SKM-1 (cell line): ENCODE data around the gene EVPL.
"Not testable (repeated sequence)": the region's sequence is repeated elsewhere in the genome, so short reads cannot be mapped to it uniquely, and the experiment has no call there.

Experiments used
- DNase-seq: peaks from one replicate; lab custom pipeline; 2025; ENCODE audit not compliant: unreplicated experiment; lab: John Stamatoyannopoulos, UW

EVPL gene

DNA sequence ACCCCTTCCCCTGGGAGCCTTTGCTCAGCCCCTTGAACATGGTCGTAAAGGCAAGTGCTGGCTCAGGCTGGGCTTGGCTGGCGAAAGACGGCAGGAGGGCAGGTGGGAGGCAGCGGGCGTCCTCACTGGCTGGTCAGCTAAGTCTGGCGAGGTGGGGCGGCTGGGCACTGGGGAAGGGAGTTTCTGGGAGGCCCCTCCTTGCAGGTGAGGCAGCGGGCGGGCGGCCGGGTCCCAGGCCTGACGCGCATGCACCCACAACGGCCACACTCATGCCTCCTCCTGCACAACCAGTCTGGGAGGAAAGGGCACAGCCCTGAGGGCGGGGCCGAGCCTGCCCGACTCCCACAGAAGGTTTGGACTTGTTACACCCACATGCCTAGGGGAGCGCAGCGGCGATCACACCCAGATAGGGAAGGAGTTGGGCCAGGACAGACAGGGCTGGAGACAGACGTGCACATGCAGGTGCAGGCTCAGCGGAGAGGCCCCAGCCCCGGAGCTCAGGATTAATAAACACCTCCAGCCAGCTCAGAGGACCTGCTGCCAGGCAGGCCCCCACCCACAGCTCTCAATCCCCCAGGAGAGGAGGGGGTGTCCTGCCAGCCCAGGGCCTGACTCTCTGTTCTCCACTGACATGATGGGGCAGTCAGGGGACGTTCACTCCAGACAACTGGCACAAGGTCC, at the start of gene EVPL:
Gene EVPL (minus strand): TSS at position 148 of the 681 bp plus-strand sequence. CDS start 108 bp downstream, at position 40.
- no peak for DNase-seq

DNA sequence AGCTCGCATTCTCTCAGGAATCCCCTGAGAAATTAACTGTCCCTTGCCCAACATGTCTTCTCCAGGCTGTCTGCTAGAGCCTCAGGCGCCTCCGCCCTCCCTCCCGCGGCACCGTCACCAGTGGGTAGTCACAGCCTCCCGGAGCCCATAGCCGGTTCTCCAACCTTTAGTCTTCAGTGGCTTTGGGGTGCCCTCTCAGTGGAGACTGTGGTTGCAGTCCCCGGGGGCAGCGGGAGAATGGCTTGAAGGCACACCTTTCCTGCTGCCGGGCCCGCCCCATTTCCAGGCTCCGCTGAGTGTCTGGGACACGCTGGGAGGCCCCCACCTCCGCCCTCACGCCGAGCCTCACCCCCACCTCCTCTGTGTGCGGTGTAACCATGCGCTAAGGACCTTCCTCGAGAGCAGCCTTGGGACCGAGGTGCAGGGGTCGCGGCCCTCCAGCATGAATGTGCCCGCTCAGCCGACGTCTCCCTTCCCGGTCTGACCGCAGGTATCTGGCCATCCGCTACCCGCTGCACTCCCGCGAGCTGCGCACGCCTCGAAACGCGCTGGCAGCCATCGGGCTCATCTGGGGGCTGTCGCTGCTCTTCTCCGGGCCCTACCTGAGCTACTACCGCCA, 49.1 kb upstream of the EVPL start:
- DNase-seq, result no peak

DNA sequence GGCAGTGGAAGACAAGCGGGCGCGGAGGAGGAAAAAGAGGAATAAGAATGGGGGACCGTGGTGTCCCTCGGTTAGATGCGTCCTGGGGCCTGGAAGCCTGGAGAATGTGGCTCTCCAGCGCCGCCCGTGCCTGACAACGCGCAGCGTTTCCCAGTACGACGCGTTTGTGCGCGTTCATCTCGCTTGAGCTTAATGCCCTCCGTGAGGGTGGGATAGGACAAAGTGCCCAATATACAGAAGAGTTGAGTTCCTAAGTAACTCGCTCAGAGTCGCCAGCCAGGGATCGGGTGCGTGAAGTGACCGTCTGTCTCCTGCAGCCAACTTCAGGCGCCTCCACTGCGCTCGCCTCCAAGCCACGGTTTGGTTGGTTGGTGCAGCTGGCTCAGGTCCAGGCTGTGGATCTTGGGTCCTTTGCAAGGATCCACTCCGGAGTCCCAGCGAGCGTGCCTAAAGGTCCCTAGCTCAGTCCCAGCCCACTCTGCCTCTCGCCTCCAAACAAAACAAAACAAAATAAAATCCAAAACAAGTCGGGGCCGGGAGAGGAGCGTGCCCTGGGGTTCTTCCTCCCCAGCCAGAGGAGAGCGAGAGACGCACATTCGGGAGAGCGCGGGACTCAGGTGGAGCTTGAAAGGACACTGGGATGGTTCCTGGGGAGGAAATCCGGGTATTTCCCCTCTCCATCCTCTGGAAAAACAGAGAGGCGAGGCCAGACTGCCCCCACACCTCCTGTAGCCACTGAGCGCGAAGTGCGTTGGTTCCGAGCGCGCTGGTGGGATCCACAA, 48.4 kb upstream of the EVPL start:
- peak; percentile 24 for DNase-seq

DNA sequence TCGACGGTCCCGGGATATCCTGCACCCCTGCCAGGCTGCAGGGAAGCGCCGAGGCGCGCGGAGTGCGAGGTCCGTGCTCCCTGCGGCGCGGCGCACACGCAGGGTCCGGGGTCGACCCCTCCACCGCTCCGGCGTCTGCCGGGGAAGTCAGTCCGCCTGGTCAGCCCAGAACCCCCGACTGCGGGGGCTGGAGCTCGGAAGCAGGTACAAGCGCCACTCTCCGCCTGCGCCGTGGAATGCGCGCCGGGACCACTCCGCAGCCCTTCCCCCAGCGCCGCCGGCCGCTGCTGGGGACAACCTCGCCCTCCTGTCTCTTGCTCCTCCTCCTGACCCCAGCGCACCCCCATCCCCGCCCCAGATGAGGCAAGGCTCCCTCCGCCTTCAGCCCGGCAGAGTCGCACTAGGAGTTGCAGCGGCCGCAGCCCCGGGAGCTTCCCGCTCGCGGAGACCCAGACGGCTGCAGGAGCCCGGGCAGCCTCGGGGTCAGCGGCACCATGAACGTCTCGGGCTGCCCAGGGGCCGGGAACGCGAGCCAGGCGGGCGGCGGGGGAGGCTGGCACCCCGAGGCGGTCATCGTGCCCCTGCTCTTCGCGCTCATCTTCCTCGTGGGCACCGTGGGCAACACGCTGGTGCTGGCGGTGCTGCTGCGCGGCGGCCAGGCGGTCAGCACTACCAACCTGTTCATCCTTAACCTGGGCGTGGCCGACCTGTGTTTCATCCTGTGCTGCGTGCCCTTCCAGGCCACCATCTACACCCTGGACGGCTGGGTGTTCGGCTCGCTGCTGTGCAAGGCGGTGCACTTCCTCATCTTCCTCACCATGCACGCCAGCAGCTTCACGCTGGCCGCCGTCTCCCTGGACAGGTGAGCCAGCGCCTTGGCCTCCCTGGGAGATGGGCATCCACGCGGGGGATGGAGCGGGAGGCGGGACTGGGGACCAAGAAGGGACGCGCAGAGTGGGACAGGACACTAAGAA, 47.6 kb upstream of the EVPL start, which contains the start of gene GALR2:
Gene GALR2 (plus strand): TSS at position 392 of the 974 bp plus-strand sequence. CDS start 103 bp downstream, at position 495.
- DNase-seq, result peak; percentile 25

DNA sequence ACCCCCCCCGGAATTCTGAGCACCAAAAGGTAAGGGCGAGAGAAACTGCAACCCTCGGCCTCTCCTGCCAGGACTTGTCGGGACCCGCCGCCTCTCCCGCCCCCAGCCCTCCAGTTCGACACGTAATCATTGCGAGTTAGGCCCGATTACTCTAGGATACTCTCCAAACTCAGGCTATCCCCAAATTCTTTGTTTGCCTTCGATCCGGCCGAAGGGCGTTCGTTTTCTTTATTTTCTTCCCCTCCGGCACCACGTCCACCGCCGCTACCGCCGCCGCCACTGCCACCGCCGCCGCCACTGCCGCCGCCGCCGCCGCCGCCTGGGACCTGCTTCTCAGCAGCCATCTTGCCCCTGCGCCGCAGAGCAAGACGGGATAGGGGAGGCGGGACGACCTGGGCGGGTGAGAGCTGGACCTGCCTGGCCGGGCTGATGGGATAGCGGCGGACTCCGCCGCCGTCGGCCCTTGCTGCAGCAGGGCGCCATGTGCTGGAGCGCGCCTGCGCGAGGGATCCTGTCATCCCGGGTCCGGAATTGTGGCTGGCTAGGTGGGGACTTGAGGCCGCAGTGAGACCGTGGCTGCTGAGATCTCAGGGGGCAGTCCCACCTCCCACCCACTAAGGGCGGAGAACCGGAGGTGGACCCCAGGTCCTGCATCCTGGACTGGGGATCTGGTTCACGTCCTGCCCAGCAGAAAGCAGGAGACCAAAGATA, 45.2 kb upstream of the EVPL start, which contains the start of gene SRP68:
Gene SRP68 (minus strand): TSS at position 370 of the 711 bp plus-strand sequence. CDS start 26 bp downstream, at position 344.
- DNase-seq, result peak; percentile 69

DNA sequence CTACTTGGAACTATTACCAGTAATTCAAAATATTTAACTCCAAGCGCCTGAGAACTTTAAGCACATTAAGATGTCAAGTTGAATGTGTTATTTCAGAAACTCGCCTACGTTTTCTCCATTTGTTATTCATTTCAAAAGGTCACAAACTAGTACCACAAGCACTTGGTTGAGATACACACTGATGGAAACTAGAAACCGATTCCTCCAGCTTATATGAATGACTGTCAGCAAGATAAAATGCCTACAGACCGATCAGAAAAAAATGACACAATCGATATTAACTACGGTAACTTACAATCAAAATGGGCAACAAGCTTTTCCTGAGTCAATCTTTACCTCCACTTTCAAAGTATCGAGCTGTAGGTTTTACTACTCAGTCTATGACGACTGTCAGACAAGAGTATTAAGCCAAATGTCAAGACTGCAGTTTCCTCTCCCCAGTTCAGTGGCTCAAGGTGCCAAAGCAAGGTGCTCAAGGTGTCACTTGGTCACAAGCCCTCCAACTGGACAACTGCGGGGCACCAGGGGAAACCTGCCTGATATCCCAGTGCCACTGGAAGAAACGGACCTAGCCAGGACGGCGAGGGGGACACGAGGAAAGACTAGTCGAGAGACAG, 44.5 kb upstream of the EVPL start:
- DNase-seq, result no peak

DNA sequence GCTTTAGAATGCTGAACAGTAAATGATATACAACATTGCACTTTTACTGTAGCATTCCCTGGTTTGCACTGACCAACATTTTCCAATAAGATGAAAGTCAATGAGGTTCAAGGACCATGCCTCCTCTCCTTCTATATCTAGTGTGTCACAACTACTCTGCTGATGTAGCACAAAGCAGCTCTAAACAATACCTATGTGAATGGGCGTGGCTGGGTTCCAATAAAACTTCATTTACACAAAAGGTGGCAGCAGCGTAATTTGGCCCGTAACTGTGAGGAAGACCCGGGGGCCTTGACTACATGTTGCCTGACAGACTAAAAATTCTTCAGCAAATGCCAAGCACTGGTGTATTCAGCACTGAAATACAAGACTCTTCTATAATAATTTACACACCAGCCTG, 38.7 kb upstream of the EVPL start:
- DNase-seq, result no peak

DNA sequence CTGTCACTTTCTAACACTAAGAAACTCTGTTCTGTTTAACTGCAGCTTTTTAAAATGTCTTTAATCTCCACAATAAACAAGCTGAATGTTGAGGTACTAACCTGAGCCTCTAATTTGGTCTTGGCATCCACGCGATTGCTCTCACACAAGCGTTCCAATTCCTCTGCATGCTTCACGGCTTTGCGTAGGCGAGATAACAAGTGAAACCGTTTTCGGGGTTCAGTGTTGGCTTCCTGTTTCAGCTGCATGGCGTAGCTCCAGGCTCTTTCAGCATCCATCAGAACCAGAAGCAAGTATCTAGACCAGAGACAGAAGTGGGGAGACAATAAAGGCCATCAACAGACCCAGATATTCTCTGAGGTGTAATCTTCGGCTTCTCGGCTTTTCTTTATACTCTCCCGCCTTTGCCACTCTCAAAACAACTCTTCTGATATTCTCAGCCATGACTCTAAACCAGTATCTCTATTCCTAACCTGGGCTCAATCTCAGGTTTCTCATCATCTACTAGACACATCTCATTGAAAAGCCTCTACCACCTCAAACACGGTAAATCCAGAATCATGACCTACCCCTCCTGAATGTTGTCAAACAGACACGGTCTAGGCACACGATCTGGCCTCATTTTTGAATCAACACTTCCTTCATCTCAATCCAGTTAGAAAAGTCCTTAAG, 36.9 kb upstream of the EVPL start:
- no peak for DNase-seq

DNA sequence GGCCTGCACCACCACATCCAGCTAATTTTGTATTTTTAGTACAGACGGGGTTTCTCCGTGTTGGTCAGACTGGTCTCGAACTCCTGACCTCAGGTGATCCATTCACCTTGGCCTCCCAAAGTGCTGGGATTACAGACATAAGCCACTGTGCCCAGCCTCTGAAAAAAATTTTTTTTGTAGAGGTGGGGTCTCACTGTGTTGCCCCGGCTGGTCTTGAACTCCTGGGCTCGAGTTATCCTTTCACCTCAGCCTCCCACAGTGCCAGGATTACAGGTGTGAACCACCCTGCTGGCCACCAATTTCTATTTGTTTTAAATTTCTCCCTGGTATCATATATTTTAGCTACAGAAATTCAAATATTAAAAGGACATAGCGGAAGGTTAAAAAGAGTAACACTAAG, 31.2 kb upstream of the EVPL start:
- not testable (repeated sequence) for DNase-seq

DNA sequence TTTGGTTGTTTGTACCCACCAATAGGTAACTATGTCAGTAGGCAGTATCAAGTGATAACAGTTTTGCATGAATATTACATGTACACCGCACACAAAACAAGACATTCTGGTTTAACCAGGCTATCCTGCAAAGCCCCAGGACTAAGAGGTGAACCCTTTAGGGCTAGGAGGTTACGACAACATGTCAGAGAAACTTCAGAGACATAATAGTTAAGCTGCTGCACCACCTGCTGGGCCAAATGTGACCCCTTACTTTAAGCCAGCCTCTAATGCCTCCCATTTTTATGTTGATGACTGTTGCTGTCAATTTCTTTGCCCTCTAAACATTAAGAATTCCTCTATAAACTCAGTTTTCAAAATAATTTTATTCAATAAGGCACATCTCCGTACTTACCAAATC, 29.8 kb upstream of the EVPL start:
- no peak for DNase-seq

DNA sequence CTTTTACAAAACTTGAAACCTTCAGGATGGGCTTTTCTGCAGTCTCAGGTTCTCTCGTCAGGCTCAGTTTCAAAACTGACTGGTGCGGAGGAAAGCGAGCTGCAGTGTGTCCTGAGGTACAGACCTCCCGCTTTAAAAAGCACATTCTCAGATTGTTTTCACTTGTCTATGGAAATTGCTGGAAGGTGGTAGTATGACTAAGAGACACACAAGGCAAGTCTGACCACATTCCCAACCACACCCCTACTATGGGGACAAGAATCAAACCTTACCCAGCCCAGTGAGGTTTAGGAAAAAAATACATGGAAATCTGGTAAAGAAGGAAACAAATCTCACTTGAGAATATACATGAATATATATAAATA, 27.0 kb upstream of the EVPL start:
- DNase-seq, result no peak

DNA sequence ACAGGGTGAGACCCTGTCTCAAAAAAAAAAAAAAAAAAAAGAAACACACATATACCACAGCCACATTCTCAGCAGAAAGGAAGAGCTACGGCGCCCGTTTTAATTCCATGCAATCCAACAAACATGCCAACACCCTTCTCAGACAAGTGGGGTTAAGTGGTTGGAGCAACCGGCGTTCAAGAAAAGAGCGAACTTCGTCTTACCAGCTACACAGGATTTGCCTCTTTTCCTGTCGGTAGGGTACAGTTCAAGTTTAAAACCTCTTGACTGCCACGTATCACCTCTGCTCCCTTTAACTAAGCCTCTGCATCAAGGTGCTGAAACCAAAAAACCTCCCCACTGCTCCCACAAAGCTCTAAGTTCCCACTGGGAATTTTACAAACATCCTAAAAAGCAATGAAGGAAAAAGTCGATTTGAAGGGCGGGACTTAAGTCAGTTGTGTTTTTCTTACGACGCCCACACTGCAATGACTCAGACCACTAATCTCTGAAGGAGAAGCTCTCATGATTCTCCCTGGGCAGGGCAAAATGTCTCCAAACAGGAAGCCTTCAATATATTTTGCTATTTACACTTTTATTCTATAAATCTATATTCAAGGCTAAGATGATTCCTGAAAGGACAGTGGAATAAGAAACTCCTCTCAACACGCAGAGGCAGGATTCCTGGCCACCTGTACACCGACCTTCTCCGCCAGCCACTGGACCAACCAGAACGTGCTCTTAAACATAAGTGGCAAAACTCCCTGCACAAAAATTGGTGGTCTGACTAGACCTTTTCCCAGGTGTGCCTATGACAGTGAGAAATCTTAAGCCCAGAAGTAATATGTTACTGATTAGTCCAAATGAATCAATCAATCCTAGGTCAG, 26.4 kb upstream of the EVPL start:
- no peak for DNase-seq

DNA sequence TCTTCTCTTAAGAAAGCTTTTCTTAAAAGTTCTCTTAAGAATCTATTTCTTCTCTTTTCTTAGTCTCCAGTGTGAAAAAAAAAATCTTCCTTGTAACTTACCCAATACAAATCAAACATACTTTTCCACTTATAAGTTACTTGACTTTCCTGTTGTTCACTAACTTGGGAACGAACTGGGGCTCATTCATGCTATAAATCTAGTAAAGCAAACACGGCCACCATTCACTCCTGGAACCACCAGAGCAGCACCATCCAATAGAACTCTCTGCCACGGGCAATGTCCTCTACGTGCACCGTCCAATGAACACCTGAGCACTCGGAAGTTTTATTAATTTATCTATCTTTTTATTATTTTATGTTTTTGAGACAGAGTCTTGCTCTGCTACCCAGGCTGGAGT, 24.5 kb upstream of the EVPL start:
- no peak for DNase-seq

DNA sequence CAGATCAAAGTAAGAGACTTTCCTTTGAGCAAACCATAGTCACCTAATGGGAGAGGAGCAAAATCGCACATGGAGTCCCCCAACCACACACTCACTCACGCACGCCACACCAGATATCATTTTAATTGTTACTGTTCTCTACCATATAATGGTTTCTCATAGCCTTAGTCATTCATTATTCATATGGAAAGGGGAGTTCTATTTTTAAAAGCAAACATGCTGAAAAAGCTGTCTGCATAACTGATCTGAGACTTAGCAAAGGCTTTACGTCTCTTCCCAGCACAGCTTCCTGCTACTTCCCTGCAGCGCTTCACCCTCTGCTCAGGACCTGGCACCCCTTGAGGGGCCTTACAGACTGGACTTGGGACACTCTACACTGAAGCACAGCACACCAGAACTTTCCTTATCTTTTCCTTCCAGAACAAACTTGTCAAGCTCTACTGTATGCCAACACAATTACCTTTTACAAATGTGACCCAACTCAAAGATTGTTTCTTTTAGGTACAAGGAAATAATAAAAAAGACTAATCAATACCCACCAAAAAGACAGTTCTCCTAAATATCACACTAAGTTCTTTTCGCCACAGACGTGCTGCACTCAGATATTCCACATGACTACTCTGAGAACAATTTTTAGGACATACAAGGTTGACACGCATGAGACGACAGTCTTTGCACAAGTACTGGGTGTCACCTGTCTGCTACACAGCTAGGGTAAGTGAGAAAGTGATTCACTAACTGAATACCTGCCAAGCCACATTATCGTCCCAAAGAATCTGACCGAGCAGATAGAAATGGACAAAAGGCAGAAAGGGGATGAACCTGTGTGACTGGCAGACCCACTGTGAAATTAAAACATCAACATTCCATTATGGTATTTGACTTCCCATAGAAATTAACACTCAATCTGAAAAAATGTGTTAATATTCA, 23.7 kb upstream of the EVPL start:
- DNase-seq, result no peak

DNA sequence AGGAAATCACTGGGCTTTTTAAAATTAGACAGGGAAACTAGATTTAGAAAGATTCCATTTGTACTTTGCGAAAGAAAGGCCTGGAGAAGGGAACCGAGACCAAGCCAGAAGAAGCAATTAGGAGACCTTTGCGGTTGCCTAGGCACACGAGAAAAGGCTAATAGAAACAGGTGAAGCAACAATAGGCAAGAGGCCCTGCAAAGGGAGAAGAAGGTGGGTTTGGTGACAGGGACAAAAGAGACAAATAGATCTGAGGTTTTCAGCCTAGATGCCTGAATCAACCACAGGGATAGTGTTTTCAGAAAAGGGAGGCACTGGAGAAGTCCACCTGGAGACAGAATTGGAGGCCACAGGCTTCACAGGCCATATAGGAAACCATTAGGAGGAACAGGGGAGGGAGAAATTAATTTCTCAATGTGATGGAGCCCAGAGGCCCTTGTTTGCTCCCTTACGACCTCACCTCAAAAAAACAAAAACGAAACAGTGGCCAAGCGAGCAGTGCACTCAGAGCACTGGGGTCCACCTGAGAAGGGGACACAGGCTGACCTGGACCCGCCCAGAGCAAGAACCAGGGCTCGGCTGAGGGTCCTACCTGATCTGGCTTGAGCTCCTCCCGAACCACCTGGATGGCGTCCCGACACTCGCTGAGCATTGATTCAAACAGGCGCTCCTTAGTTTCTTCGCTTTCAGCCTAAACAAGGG, 22.9 kb upstream of the EVPL start:
- no peak for DNase-seq

DNA sequence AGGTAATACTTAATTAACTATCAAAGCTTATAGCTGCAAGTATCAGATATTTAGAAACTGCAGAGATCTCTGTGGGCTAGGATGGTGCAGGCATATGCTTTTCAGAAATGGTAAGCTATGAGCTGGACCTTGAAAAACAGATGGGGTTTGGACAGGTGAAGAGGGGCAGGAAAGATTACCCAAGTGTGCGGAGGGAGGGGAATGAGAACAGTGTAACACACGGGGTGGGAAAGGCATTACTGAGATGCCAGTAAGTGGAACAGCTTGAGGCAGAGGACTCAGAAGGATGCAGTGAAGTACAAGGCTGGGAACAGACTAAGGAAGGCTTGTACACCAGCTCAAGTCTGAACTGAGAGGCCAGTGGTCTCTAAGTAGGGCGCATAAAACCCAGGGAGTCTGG, 22.1 kb upstream of the EVPL start:
- DNase-seq, result no peak

DNA sequence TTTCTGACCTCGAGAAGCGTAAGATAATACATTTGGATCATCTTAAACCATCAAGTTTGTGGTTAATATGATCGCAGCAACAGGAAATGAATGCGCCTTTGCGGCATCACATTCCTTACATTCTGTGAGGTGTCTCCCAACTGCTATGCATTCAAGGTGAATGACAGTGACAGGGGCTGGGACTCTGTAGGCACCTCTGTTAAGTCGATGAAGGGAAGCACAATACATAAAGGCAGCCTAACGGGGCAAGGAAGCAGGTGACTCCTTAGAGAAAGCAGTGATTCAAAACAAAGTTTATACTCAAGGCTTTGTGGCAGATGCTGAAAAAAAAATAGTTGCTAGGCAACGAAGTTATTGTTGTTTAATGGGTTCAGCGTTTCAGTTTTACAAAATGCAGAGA, 21.6 kb upstream of the EVPL start:
- DNase-seq, result no peak
